Caco-2 (cell line): ENCODE results near the gene UMPS. TPM values are rescaled to one million over a fixed set of nuclear protein-coding genes. Genes with fewer than 3 reads are reported as not detected.
A peak's percentile ranks its signal among the peaks of the same experiment; 100 is the strongest.

Source experiments
- BruUV-seq: library from RNA; stranded (reverse); fragments of 400-500 nt; replicated peaks from 2 replicates; lab custom pipeline; 2021; lab: Mats Ljungman, UMichigan
- CTCF ChIA-PET: fragments of 300-600 bp; sonication (Branson Sonifier 250); formaldehyde crosslinking; loops from one replicate; lab custom pipeline; 2022; ENCODE audit warnings: antibody characterized with exemption; lab: Charles Lee
- POLR2A ChIA-PET: fragments of 300-600 bp; sonication (Branson Sonifier 250); formaldehyde crosslinking; loops from one replicate; lab custom pipeline; 2022; ENCODE audit warnings: antibody characterized with exemption; lab: Charles Lee
- DNase-seq, 2 experiments: peaks; one replicate each; pipeline versions ENCODE4 v3.0.0 to v3.0.0-alpha.2; 2020 to 2022
- H3K27me3 ChIP-seq: replicated peaks from 2 replicates; pipeline ENCODE4 v1.6.0; 2011; ENCODE audit warnings: low read length; ENCODE audit not compliant: control insufficient read depth, insufficient read depth
- H3K36me3 ChIP-seq: 2 replicates; pipeline ENCODE4 v1.5.1; 2011; ENCODE audit warnings: low read length; ENCODE audit not compliant: control insufficient read depth, insufficient read depth
- H3K4me1 ChIP-seq: fragments of 250-450 bp; sonication (Bioruptor Pico); 2 replicates; pipeline ENCODE4 v1.5.1; 2020; ENCODE audit warnings: mild to moderate bottlenecking
- H3K4me3 ChIP-seq: 2 replicates; pipeline ENCODE4 v1.5.1; 2011; ENCODE audit warnings: low read depth, mild to moderate bottlenecking, control low read depth, low read length
- H3K9me3 ChIP-seq: fragments of 250-450 bp; sonication (Bioruptor Pico); 2 replicates; pipeline ENCODE4 v1.5.1; 2020; ENCODE audit warnings: mild to moderate bottlenecking, moderate library complexity
- H3K27ac Mint-ChIP-seq: one replicate; pipeline ENCODE4 v1.8.0; 2022; ENCODE audit warnings: mixed read lengths; ENCODE audit not compliant: unreplicated experiment
- H3K27me3 Mint-ChIP-seq: one replicate; pipeline ENCODE4 v1.8.0; 2022; ENCODE audit warnings: mixed read lengths; ENCODE audit not compliant: insufficient read depth, unreplicated experiment
- H3K36me3 Mint-ChIP-seq: one replicate; pipeline ENCODE4 v1.8.0; 2022; ENCODE audit warnings: mild to moderate bottlenecking, mixed read lengths; ENCODE audit not compliant: insufficient read depth, unreplicated experiment
- H3K4me1 Mint-ChIP-seq: one replicate; pipeline ENCODE4 v1.8.0; 2022; ENCODE audit warnings: low read depth, mixed read lengths; ENCODE audit not compliant: unreplicated experiment
- H3K4me3 Mint-ChIP-seq: one replicate; pipeline ENCODE4 v1.8.0; 2022; ENCODE audit warnings: mild to moderate bottlenecking, moderate library complexity, mixed read lengths; ENCODE audit not compliant: unreplicated experiment
- H3K9me3 Mint-ChIP-seq: one replicate; pipeline ENCODE4 v1.8.0; 2022; ENCODE audit warnings: mixed read lengths; ENCODE audit not compliant: unreplicated experiment
- intact Hi-C: fragments of 100-400 bp; cut with micrococcal nuclease; formaldehyde crosslinking; loops from one replicate; pipeline ENCODE4 v1.10.0; 2022; ENCODE audit not compliant: unreplicated experiment
- total RNA-seq: library from RNA; stranded (reverse); gene quantifications from 2 replicates; pipeline ENCODE4 v1.2.3, GENCODE V29; 2022
- TF ChIP-seq, protein P1 (sequence below), 2 experiments: fragments of 200-600 bp in 1 of 2; IDR thresholded peaks; 1 replicate in 1 of 2; 2 replicates in 1 of 2; pipeline versions ENCODE4 v1.5.1 to v1.8.0; 2011 to 2022; ENCODE audit warnings: antibody characterized with exemption in 1 of 2, control low read depth in 1 of 2, inconsistent platforms in 1 of 2, low read depth in 1 of 2, low read length in 1 of 2, mild to moderate bottlenecking in 1 of 2, moderate library complexity in 1 of 2; ENCODE audit not compliant: insufficient read depth in 1 of 2, severe bottlenecking in 1 of 2, unreplicated experiment in 1 of 2

The UMPS gene
- total RNA-seq, 1 experiment from 2014 or later, result 62.9 TPM

DNA sequence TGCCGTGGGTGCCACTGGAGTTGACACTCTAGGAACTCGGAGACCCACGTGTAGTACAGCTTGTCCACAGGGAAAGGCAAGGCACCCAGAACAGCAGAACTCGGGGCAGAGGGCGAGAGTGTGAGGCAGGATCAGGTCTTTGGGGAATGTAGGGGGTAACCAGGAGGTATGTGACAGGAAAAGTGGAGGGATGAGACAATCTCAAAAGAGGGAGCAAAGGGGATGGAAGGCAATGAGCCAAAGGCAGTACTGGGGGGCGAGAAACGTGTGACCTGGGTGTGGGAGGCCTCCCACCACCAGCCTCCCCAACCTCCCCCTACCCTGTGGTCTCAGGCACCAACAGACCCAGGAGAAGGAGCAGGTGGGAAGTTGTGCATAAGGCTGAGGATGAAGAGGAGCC lies 48.9 kb downstream of the UMPS start:
- no peak overlapping the region for H3K4me3 ChIP-seq
- no TSS peak for BruUV-seq
- POLR2A ChIA-PET, result no interaction called here
- H3K4me1 ChIP-seq, result peaks cover 23% of the 10 kb centered on the region
- no peaks in the 10 kb centered on the region for H3K9me3 ChIP-seq
- H3K36me3 Mint-ChIP-seq, result peaks cover 11% of the 10 kb centered on the region
- H3K4me3 Mint-ChIP-seq, result no peak overlapping the region
- CTCF ChIA-PET, result interaction anchor here (0.7 kb wide), 1 partner anchor 90 kb away, joined by 9 read pairs; no protein-coding TSS in a partner anchor
- peaks cover 29% of the 10 kb centered on the region for H3K4me1 Mint-ChIP-seq
- TF ChIP-seq, protein P1, sequence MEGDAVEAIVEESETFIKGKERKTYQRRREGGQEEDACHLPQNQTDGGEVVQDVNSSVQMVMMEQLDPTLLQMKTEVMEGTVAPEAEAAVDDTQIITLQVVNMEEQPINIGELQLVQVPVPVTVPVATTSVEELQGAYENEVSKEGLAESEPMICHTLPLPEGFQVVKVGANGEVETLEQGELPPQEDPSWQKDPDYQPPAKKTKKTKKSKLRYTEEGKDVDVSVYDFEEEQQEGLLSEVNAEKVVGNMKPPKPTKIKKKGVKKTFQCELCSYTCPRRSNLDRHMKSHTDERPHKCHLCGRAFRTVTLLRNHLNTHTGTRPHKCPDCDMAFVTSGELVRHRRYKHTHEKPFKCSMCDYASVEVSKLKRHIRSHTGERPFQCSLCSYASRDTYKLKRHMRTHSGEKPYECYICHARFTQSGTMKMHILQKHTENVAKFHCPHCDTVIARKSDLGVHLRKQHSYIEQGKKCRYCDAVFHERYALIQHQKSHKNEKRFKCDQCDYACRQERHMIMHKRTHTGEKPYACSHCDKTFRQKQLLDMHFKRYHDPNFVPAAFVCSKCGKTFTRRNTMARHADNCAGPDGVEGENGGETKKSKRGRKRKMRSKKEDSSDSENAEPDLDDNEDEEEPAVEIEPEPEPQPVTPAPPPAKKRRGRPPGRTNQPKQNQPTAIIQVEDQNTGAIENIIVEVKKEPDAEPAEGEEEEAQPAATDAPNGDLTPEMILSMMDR (IDR thresholded peaks at IDR 0.05; ENCODE audit: insufficient read depth in 1 of 2, low read depth in 1 of 2, low read length in 1 of 2, severe bottlenecking in 1 of 2, unreplicated experiment in 1 of 2), result no peak
- H3K27me3 Mint-ChIP-seq, result no peaks in the 10 kb centered on the region
- no peak overlapping the region for H3K27ac Mint-ChIP-seq
- intact Hi-C loops, result no loop called here
- DNase-seq, result no peak
- H3K27me3 ChIP-seq, result no peaks in the 10 kb centered on the region
- no peaks in the 10 kb centered on the region for H3K36me3 ChIP-seq
- H3K9me3 Mint-ChIP-seq, result no peaks in the 10 kb centered on the region

DNA sequence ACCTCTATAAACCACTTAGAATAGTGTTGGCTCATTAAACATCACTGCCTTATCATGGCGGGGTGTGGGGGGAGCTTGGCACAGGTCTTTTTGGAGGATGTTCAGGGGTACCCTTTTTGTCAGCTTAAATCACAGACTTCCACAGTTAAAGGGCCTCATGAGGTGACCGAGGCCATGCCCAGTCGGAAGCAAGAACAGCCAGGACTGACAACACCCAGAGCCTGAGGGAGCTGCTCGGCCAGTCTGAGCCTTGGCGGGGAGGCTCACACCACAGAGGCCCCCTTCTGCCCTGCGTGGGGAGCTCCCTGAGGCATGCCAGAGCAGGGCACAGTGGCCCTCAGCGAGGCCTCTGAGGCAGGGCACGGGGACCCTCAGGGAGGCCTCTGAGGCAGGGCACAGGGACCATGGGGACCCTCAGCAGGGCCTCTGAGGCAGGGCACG lies 49.5 kb downstream of the UMPS start:
- H3K36me3 ChIP-seq, result no peaks in the 10 kb centered on the region
- no peak for DNase-seq
- H3K4me3 ChIP-seq, result no peak overlapping the region
- H3K36me3 Mint-ChIP-seq, result peaks cover 11% of the 10 kb centered on the region
- H3K9me3 ChIP-seq, result no peaks in the 10 kb centered on the region
- H3K4me1 Mint-ChIP-seq, result peaks cover 23% of the 10 kb centered on the region
- TF ChIP-seq, protein P1 (IDR thresholded peaks at IDR 0.05; ENCODE audit: insufficient read depth in 1 of 2, low read depth in 1 of 2, low read length in 1 of 2, severe bottlenecking in 1 of 2, unreplicated experiment in 1 of 2), result no peak
- H3K27me3 Mint-ChIP-seq, result no peaks in the 10 kb centered on the region
- CTCF ChIA-PET, result no interaction called here
- no peaks in the 10 kb centered on the region for H3K27me3 ChIP-seq
- BruUV-seq, result no TSS peak
- POLR2A ChIA-PET, result no interaction called here
- intact Hi-C loops, result no loop called here
- H3K27ac Mint-ChIP-seq, result no peak overlapping the region
- H3K4me1 ChIP-seq, result peaks cover 17% of the 10 kb centered on the region
- H3K9me3 Mint-ChIP-seq, result no peaks in the 10 kb centered on the region
- H3K4me3 Mint-ChIP-seq, result no peak overlapping the region

DNA sequence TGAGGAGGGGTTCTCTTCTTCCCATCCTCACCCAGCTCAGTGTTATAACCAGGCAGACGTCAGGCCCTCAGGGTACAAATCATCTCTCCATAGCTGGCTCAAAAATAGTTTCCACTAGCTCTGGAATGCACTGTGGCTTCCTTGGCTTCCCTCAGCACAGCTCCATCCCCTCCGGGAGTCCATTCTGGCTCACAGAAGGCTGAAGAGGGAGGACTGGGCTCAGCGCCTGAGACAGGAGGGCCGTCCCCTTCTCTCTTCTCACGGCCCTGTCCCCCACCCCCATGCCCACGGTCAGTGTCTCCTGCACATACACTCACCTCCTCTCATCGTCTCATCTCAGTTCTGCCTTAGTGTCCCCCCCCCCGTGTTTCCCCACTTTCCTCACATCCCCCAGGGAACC lies 50.1 kb downstream of the UMPS start:
- Mint-ChIP-seq H3K27ac (peak overlapping the region; percentile 5), H3K36me3 (peaks cover 5% of the 10 kb centered on the region), H3K4me3 (no peak overlapping the region), H3K4me1 (peaks cover 17% of the 10 kb centered on the region), H3K27me3 (no peaks in the 10 kb centered on the region), H3K9me3 (no peaks in the 10 kb centered on the region)
- Histone ChIP-seq H3K4me1 (peaks cover 14% of the 10 kb centered on the region; the same call in 1 of the 2 replicates), H3K4me3 (no peak overlapping the region), H3K36me3 (no peaks in the 10 kb centered on the region), H3K9me3 (no peaks in the 10 kb centered on the region), H3K27me3 (no peaks in the 10 kb centered on the region)
- DNase-seq, result no peak
- TF ChIP-seq, protein P1 (IDR thresholded peaks at IDR 0.05; ENCODE audit: insufficient read depth in 1 of 2, low read depth in 1 of 2, low read length in 1 of 2, severe bottlenecking in 1 of 2, unreplicated experiment in 1 of 2), result no peak
- CTCF ChIA-PET, result interaction anchor here (1.6 kb wide), 1 partner anchor 121 kb away, joined by 5 read pairs; no protein-coding TSS in a partner anchor
- no TSS peak for BruUV-seq
- POLR2A ChIA-PET, result no interaction called here
- intact Hi-C loops, result no loop called here
